Measurements from ENCODE around the gene BOD1. TPM values are rescaled to one million over a fixed set of nuclear protein-coding genes. Genes with fewer than 3 reads are reported as not detected.

BOD1 gene
- total and polyA plus RNA-seq, 10 of the 15 experiments (the other 5 are each of a cell fraction or from before 2014, with no cell fraction given): 14.1 to 35.8 (median 29.6) TPM

GRCh38 chr5:173572431-173573125 lies 43.9 kb downstream of the BOD1 start:
- no peak overlapping the region for H2AFZ ChIP-seq (ENCODE audit: control insufficient read depth, low read depth, low read length)
- ChIA-PET RAD21 (ENCODE audit: unreplicated experiment) (interaction anchor here (0.8 to 1.4 kb wide), 3 partner anchors 280 to 594 kb away, joined by 3 to 6 read pairs (median 3); no protein-coding TSS in a partner anchor), POLR2A (no interaction called here), SMC1A (ENCODE audit: uncharacterized antibody, unreplicated experiment) (interaction anchor here (1.1 to 1.5 kb wide), 2 partner anchors 120 to 278 kb away, joined by 3 read pairs; no protein-coding TSS in a partner anchor), CTCF (interaction anchor here (0.6 to 3.2 kb wide), 18 partner anchors 9 to 536 kb away, joined by 3 to 16 read pairs (median 4); no protein-coding TSS in a partner anchor)
- no peaks in the 10 kb centered on the region for H3K27me3 ChIP-seq (replicated peaks in 1 of 2; ENCODE audit: control insufficient read depth in 2 of 2, insufficient read depth in 2 of 2, low read length in 1 of 2)
- no peaks in the 10 kb centered on the region for H3K79me2 ChIP-seq (ENCODE audit: control insufficient read depth, insufficient read depth, low read length)
- peak; percentile 37; the same call in 1 of the 3 replicates for ATAC-seq
- no TSS peak for BruUV-seq (replicated peaks)
- H3K4me1 ChIP-seq (ENCODE audit: control insufficient read depth, insufficient read depth, low read length): no peaks in the 10 kb centered on the region
- DNase-seq (ENCODE audit: low read depth, low spot score): no peak
- H3K36me3 ChIP-seq (ENCODE audit: control insufficient read depth in 2 of 2, insufficient read depth in 2 of 2, low read length in 1 of 2): no peaks in the 10 kb centered on the region
- 17% methylated on average over 6 of the region's 6 CpGs for WGBS (ENCODE audit: insufficient coverage, insufficient replicate concordance, low lambda C conversion rate, missing lambda C conversion rate)
- H3K9me3 ChIP-seq (replicated peaks; ENCODE audit: control insufficient read depth, insufficient read depth, low read length): peaks cover 3% of the 10 kb centered on the region; the same call in 2 of the 3 replicates
- H4K20me1 ChIP-seq (ENCODE audit: control insufficient read depth, insufficient read depth): no peaks in the 10 kb centered on the region
- FAIRE-seq: no peak
- in situ Hi-C loops (cut with MboI): no loop called here
- no peak overlapping the region for H3K4me2 ChIP-seq (ENCODE audit: control insufficient read depth, insufficient read depth)
- no peak for TF ChIP-seq PML (IDR thresholded peaks at IDR 0.05; ENCODE audit: low read length)
- no peak for TF ChIP-seq POLR2AphosphoS2 (IDR thresholded peaks at IDR 0.05; ENCODE audit: low read depth, low read length)
- no peak for TF ChIP-seq YY1 (IDR thresholded peaks at IDR 0.05; ENCODE audit: low read depth, low read length)
- no peak for TF ChIP-seq ATF2 (IDR thresholded peaks at IDR 0.05; ENCODE audit: low read length)
- H3K27ac ChIP-seq (ENCODE audit: control insufficient read depth, insufficient read depth): no peak overlapping the region
- H3K4me3 ChIP-seq: no peak overlapping the region
- intact Hi-C loops (cut with micrococcal nuclease; ENCODE audit: unreplicated experiment): loop anchor here (1.0 kb wide), 2 partner anchors 121 to 278 kb away; no protein-coding TSS in a partner anchor
- no peak overlapping the region for H3K9ac ChIP-seq (ENCODE audit: control insufficient read depth, insufficient read depth, low read length)

All from GM12878 (cell line).